ENCODE measurements around the gene TSC22D2.
"Not testable (repeated sequence)": the region's sequence is repeated elsewhere in the genome, so short reads cannot be mapped to it uniquely, and the experiment has no call there.

The TSC22D2 gene

DNA sequence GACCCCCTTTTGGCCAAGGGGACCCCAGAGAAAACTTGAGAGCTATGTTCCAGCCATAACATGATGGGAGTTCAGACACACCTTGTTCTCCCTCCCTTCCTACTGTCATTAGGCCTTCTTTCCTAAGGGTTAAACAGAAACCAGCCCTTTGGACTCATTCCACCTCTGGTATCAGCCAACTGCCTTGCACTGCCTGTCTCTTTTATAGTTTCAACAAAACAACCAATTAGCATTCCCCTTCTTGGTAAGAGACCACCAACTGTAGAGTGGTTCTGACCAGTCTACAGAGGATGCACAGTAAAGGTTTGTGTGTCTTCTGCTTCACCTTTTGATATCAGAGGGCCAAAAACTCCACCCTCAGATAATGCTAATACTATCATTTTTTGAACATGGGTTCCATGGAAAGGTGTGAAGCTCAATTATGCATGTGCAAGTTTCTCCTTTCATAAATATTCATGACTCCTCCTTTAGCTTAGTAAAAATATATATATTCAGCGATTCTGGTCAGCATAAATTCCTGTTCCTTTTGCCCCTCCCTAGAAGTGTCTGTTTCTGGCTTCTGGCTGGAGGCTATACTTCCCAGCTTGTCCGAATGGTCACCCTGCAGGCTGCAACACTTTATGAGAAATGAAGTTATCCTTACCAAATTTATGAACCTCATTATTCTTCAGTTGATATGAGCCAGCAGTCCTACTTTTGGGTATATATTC is 82.3 kb downstream of the TSC22D2 start:
- no peak for DNase-seq

DNA sequence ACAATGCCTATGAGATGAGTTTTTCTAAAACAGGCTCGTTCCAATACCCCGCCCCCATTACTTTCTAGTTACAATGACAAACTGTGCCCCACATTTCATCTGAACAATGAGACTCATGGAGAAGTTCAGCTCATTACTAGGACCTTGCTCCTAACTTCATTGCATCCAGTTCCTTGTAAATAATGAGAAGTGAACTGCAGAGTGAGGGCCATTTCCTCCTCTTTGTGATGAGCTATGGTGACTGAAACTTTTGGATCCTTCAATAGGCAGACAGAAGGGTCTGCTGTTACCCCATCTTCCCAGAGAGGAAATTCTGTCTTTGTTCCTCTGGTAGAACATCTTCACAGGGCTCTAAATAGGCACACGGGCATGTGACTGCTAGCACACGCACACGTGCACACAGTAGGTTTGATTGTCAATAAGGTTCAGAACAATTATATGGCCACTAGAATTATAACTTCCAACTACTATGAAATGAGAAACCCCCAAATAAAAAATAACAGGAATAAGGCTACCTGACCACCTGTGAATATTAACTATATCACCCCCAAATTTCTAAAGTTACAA is 86.4 kb downstream of the TSC22D2 start:
- no peak for DNase-seq

DNA sequence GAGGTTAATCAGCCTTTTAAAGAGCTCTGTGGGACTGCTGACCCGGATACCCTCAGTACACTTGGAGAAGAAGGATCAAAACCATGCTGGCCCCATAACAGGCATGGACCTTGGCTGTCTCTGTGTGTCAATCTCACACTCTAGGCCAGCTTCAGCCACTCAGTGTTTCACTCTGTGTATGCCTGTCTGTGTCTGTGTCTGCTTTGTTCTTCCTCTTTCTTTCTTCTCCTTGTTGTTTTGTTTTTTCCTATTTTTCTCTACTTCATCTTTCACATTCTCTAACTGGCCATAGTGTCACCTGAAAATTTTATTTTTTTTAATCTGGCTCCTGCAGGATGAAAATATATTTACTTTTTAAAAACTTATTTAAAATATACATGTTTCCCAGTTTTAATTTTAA is 87.1 kb downstream of the TSC22D2 start:
- no peak for DNase-seq

DNA sequence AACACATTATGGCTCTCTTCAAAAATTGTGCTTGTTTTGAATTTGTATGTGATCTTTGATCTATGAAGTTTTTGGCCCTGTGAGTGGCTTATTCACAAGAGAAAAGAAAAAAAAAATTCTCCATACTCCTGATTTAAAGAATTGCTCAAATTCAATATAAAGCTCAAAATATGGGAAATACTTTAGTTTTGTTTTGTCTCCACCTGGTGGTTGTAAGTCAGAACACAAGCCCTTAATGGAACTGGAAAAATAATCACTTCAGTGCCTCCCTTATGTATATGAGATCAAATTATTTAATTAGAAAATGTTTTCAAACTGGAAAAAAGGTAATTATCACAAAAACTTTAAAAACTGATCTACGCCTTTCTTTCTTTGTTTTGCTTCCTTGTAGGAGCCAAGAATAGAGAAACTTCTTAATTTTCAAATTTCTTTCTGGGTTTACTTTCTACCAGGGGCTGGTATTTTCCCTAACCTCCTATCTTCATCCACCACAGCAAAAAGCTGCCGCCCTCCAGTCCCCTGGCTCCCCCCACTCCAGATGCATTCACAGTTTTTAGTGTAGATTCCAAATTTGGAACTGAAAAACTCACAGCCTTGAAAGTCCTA is 87.6 kb downstream of the TSC22D2 start:
- peak; percentile 23 for DNase-seq

DNA sequence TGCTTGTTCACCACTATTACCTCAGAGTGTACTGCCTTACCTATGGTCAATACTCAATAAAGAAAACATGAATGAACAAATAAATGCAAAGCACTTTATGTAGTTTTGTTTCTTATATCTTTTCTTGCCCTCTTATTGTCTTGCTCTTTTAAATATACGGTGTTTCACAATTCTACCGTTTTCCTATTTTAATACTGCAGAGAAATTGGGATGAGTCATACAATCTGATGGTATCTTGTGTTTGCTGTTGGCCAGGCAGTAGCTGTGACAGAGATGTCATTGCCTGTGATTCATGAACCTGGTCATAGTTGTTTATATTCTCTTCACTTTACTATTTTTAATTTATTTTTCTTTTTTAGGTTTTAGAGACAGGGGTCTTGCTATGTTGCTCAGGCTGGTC is 89.9 kb downstream of the TSC22D2 start:
- no peak for DNase-seq

DNA sequence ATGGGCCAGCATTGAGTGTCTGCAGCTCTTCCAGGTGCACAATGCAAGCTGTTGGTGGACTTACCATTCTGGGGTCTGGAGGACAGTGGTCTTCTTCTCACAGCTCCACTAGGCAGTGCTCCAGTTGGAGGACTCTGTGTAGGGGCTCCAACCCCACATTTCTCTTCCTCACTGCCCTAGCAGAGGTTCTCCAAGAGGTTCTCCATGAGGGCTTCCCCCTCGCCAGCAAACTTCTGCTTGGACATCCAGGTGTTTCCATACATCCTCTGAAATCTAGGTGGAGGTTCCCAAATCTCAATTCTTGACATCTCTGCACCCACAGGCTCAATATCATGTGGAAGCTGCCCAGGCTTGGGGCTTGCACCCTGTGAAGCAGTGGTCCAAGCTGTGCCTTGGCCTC is 92.9 kb downstream of the TSC22D2 start:
- DNase-seq: not testable (repeated sequence)

DNA sequence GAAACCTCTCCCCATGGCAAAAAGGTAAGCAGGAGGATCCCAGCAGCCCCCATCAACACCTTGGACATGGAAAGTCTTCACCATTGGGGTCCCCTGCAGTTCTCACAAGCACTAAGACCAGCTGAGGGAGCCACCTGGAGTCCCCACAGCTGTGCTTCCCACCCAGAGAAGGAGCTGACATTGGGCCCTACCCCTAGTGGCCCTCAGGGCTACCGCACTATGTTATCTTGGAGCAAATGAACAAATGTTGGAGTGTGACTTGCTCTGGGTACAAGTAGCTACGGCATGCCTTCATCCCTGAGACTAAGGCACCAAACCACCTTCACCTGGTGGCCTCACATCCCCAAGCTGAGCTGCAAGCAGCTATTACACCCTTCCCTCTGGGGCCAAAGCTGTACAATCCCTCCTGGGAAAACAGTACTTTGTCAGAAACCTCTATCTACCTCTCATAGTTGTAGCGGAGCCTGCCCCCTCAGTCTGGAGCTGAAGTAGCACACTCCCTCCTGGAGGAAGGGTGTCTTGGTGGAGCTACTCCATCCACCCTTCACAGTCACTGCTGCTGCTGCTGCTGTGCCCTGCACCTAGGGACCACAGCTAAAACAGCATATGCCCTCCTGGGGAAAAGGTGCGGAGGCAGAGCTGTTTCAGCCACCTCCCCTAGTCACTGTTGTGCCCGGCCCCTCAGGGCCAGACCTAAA is 95.5 kb downstream of the TSC22D2 start:
- DNase-seq: no peak

DNA sequence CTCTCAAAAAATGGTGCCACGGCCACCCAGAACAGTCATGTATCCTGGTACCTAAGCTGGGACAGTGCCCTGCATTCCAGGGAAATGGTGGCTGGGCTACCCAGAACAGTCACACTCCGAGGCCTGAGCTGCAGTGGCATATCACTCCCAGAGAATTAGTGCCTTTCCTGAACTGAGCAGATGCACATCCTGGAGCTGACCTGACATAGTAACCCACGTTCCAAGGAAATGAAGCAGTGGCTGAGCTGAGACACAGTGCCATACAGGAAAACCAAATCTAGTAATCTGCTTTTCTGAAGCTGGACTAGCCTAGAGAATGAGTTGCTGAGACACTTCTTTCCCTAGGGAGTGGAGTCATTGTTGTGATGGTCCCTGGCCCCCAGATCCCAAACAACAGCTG is 96.4 kb downstream of the TSC22D2 start:
- DNase-seq: no peak

DNA sequence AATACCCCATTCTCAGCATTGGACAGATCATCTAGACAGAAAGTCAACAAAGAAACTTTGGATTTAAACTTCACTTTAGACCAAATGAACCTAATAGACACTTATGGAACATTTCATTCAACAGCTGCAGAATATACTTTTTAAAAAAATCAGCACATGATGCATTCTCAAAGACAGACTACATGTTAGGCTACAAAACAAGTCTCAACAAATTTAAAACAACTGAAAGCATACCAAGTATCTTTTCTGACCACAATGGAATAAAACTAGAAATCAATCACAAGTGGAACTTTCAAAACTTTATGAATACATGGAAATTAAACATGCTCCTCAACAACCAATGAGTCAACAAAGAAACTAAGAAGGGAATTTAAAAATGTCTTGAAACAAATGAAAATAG is 100.3 kb downstream of the TSC22D2 start:
- no peak for DNase-seq

DNA sequence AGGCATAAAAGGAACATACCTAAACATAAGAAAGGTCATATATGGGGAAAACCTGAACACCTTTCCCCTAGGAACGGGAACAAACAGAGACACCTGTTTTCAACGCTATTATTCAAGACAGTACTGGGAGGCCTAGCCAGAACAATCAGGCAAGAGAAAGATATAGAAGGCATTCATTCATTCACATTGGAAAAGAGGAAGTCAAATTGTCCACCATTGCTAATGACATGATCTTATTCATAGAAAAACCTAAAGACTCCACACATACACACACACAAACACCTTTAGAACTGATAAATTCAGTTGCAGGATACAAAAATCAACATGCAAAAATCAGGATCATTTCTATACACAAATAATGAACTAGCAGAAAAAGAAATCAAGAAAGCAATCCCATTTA is 101.7 kb downstream of the TSC22D2 start:
- no peak for DNase-seq

DNA sequence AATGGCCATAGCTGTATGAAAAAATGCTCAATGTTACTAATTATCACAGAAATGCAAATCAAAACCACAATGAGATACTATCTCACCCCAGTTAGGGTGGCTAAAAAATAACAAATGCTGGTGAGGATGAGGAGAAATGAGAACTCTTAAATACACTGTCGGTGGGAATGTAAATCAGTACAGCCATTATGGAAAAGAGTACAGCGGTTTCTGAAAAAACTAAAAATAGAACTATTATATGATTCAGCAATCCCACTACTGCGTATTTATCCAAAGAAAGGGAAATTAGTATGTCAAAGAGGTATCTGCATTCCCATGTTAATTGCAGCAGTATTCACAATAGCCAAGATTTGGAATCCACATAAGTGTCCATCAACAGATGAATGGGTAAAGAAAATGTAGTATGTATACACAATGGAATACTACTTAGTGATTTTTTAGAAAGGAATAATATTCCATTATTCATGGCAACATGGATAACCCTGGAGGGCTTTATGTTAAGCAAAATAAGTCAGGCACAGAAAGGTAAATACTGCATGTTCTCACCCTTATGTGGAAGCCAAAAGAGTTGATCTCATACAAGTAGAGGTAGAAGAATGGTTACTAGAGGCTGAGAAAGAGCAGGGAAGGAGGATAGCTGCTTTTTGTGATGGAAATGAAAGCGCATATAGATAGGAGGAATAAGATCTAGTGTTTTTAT is 103.2 kb downstream of the TSC22D2 start:
- no peak for DNase-seq

DNA sequence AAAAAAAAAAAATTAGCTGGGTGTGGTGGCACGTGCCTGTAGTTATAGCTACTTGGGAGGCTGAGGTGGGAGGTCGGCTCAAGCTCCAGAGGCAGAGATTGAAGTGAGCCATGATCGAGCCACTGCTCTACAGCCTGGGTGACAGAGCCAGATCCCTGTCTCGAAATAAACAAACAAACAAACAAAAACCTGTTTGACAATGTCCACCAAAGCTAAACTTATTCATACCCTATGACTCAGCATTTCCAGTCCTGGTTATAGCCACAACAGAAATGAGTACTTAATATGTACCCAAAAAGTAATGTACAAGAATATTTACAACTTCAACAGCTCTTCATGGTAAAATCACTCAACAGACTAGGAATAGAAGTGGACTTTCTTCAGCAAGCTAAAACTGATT is 107.1 kb downstream of the TSC22D2 start:
- DNase-seq: no peak

Measured in activated T-cell treated with anti-CD3 and anti-CD28 coated beads for 4 hours (primary cell).